Activated CD8-positive, alpha-beta memory T cell treated with anti-CD3 and anti-CD28 coated beads, Interleukin-2, amount 50 U/mL, for 1 hour (primary cell): ENCODE data around the gene RFX2.

Source experiments
- DNase-seq: peaks from one replicate; pipeline ENCODE4 v3.0.0-alpha.2; 2020; ENCODE audit errors: extremely low read depth

RFX2 gene

DNA sequence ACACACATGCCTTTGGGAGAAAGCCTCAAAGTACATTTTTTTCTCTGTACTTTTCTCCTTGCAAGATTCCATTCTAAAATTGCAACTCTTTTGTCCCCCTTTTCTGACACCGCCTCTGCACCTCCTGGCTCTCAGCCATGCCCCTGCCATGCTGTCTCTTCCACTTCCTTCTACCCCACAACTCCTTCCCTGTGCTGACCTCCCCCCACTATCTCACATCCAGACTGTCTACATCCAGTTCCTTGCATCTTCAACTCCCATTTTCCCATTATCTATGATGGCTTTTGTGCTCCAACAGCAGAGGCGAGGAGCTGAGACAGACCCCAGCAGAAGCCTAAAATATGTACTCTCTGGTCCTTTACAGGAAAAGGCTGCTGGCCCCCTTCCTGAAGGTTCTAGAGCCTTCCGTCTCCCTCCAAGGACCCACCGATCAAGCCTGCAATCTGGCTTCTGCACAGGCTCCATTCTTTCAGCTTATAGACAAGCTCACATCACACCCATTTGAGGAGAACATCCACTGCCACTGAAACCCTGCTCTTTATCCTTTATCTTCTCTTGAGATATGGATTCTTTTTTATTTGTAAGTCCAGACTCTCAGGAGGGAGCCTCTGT is 50.2 kb downstream of the RFX2 start:
- no peak for DNase-seq

DNA sequence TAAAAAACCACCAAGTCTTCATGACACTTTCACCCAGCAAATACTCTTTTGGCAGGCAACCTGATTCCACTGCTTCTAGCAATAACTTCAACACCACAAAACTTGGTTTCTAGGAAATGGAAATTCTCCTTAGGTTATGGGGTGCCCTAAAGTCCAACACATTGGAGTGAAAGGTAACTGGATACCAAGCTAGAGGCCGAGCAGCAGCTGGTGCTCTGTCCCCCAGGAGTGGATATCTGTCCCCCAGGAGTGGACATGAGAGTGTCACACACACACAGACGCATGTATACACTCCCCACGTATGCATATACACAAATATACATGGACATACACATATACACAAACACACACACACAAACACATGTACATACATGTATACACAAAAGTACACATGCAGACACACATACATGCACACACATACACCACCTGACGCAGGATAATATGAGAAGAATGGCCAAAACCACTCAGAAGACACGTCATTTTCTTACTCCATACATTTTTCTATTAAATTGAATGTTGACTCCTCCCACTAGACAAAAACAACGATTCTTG is 50.8 kb downstream of the RFX2 start:
- DNase-seq, result no peak

DNA sequence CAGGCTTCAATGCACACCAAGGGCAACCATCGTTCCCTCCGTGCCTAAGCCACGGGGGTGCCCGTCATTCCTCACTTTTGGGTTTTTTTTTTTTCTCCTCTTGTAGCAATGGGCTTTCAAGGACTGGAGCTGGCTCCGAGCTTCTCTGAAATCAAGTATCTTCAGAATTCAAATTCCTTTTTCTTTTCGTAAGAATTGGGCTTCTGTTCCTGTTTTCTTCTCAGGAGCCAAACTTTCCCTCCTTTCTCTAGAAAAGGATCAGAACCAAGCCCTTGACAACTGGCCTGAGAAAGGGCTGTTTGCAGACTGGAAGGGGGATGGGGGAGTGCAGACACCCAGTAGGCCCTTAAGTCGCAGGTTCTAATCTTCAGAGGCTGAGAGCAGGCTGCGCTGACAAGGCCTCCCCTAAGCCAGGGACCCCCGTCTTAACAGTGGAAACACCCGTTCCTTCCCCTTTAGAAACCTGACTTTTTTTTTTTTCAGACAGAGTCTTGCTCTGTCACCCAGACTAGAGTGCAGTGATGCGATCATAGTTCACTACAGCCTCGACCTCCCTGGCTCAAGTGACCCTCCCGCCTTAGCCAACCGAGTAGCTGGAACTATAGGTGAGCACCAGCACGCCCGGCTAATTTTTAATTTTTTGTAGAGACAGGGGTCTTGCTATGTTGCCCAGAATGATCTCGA is 51.6 kb downstream of the RFX2 start:
- no peak for DNase-seq

DNA sequence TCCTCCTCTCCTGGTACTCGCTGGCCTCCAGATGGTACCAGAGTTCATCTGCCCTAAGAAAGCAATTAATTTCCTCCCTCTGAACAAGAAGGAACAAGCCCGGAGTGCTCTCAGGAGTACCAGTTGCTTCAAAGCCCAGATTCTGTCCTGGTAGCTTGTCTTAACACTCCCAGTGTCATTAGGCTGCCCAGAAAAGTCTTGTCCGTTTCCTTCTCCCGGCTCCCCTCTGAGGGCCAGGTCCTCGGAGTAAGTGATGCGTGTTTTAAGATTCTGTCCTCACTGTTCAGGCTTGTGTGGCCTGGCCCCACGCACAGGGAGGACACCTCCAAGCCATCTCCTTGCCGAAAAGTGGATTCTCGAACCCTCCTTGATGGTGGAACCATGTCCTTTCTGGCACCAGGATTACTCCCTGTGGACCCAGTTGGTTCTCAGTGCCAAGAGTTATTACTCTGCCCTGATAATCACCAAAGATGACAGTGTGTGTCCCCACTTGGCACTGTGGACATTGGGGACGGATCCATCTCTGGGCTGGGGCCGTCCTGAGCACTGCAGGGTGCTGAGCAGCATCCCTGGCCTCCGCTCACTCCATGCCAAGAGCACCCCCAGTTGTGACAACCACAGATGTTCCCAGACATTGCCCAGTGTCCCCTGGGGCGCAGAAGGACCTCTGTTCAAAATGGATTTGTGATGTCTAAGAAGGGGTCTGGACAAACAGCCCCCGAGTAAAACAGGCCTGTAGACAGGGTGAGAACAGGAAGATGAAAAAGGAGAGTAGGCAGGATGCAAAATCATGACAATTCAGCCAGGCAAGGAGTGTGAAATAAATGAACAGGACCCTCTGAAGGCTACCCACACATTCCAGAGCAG is 52.4 kb downstream of the RFX2 start:
- DNase-seq, result no peak

DNA sequence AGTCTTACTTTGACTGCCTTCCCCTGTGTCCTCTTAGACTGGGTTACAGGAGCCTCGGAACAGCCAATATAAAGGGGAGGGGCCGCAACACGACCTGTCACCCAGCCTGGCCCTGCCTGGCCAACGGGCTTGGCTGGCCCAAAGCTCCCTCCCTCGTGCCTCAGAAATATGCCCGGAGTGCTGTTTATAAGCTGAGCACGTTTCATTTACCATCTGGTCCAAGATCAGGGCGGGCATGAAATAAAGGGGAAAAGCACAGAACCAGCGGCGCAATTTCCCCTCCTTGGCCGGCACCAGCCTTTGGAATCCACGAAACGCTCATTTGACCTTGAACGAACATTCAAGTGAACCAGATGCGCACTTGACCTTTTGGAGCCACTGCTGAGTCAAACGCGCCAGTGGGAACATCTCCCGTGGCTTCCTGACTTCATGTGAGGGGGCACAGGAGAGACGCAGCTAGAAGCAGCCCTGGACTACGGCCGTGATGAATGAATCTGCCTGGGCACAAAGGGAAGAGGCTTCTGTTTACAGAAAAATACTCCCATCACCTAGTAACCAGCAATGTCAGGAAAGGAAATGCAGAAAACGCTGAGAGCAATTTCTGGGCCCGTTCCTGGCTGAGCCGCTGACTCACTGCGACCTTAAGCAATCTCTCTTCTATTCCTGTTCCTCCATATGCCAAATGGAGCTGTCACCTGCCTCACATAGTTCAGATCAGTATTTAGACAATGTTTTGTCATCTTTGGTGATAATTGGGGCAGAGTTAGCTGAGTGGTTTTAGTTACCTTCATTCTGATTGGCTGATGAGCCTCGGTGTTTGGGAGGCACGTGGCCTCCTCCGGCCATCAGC is 53.3 kb downstream of the RFX2 start:
- no peak for DNase-seq

DNA sequence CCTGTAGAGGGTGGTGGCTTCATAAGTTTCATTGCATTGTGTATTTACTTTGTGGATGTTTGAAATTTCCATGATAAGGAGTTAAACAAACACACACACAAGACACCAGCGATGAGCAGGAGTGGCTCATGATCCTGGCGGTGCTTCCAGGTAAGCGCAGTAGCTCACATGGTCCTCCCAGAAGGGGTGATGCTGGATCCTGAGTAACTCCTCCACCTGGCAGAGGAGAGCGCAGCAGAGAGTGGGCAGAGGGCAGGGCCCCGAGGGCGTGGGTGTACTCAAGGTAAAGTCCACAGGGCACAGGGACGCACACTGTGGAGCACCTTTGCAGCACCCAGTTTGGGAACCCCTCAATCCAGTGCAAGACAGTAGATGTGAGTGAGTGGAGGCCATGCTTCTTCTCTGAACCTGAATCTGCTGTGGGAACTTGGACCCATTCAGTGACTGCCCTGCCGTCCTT is 54.0 kb downstream of the RFX2 start:
- no peak for DNase-seq

DNA sequence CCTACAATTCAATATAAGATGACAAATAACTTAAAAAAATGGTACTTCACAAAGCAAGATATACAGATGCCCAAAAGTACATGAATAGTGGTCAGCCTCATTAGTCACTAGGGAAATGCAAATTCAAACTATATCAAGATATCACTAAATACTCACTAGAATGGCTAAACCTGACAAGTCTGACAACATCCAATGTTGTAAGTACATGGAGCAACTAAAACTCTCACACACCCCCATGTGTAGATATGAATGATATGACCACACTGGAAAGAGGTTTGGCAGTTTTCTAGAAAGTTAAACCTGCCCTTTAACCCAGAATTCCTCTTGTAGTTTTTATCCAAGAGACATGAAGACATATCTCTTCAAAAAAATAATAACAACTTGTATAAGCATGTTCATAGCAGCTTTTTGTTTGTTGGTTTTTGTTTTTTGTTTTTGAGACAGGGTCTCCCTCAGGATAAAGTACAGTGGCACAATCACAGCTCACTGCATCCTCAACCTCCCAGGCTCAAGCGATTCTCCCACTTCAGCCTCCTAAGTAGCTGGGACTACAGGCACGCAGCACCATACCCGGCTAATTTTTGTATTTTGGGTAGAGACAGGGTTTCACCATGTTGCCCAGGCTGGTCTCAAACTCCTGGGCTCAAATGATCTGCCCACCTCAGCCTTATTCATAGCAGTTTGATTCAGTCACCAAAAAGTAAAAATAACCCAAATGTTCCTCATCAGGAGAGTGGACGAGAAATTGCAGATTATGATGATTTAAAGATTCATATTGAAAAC is 55.1 kb downstream of the RFX2 start:
- no peak for DNase-seq

DNA sequence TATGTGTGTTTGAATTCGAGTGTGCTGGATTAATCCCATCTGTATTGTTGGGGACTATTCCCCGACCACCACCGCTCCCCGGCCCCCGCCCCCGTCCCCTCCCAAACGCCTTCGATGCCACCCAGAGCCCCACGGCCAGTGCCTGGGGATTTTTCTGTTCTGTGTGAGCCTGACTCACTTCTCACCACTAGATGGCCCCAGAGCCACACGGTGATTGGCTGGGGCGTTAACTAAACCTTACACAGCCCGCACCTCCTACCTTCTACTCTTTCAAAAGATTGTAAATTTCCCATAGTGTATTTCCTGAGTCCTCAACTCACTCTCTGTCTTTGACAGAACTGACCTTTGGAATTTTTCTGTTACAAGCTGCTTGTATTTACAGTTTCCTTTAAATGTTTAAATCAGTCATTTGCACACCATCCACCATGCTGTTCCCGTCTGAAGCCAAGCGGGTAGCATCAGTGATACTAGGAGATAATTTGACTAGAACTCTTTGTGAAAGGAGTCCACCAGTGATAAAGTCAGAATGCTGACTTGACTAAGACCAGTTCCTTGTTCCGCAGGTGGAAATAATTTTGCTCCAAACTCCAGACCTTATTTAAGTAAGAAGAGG is 61.4 kb downstream of the RFX2 start:
- peak; percentile 48 for DNase-seq

DNA sequence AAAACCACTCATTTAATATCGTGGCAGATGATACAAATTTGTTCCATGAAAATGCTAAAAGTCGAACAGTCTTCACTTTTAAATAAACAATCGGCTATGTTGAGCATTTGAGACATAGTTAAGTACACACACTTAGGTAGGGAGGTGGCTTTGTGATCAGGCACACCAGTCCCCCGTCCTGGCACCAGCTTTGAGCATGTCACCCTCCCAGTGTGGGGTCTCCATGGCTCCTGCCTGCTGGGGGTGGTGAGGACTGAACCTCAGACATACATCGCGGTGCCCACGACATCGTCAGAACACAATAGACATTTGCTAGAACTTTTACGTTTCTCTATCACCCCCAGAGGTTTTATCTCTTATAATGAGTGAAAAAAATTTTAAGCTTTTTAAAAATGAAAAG is 62.0 kb downstream of the RFX2 start:
- DNase-seq, result no peak

DNA sequence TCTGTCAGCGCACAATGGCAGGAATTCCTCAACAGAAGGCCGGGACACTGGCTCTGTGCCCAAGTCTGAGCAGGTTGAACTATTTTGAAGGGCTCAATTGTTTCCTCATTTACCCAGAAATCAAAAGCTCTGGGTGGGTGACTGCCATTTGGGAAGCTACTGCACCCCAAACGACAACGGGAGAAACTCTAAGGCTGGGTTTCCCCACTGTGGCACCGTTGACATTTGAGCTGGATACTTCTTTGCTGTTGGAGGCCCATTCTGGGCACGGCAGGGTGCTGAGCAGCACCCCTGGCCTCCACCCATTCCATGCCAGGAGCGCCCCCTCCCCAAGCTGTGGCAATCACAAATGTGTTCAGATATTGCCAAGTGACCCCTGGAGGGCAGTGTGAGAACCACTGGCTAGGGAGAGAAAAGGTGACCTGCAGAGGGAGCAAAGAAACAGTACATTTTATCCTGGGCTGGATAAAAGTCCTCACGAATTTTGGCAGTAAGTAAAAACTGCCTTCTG is 62.5 kb downstream of the RFX2 start:
- DNase-seq, result no peak

DNA sequence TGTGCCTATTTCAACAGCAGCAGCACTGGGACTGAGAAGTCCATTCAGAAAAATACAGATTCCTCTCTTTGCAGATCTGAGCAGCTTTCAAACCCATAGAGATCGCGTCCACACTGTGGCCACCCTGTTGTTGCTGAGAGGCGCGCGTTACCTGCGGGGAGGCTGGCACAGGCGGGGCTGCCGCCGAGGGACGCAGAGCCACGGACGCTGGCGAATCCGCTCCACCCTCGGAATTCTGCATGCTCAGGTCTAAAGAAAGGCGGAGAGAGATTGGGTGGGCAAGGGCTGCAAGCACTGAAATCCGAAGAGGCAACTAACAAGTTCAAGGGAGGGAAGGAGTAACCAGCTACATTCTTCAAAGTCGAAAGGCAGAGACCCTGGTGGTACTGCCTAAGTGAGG is 63.0 kb downstream of the RFX2 start:
- DNase-seq, result no peak

DNA sequence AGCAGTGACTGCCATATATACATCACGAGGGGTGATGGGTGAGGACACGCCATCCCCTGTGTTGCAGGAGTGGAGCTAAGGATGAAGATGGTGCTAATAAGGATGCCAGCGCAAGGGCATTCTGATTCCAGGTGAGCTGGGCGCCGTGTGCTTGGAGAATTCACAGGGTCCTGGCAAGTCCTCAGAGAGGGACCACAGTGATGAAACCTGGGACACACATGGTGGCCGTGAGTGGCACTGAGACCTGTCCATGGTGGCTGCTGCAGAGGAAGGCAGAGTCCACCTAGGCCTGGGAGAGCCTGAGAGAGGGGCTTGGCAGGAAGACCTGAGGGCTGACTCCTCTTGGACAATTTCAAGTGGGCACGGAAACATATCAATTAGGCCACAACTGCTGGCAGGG is 65.2 kb downstream of the RFX2 start:
- DNase-seq, result no peak

DNA sequence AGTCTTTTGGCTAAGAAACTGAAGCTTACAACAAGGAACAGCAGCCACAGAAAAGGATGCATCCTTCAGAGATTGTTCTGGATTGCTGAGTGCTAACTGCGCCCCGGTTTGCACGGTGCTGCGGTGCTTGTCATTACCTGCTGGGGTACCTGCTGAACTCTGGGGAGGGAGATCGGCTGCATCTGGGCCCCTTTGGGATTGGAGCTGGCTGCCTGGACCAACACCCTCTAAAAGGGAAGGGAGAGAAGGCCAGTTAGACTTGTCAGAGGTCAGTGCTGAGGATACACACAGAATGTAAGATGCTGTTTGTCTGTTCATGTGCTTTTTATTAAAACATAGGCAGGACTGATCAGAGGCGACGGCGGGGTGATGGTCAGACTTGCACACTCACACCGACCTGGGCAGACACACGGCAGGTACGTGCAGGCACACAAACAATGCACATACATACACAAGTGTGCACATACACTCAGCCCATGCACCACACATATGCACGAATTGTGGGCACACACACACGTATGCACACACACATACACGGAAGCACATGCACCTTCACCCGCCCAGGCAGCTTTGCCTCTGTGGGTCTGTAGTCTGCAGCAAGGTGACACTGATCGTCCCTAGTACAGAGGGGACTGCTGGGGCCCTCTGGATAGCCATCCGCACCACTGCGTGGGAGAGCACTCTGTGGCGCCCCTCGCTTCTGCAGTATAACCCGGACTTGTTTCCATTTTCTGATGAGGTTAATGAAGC is 66.1 kb downstream of the RFX2 start:
- no peak for DNase-seq

DNA sequence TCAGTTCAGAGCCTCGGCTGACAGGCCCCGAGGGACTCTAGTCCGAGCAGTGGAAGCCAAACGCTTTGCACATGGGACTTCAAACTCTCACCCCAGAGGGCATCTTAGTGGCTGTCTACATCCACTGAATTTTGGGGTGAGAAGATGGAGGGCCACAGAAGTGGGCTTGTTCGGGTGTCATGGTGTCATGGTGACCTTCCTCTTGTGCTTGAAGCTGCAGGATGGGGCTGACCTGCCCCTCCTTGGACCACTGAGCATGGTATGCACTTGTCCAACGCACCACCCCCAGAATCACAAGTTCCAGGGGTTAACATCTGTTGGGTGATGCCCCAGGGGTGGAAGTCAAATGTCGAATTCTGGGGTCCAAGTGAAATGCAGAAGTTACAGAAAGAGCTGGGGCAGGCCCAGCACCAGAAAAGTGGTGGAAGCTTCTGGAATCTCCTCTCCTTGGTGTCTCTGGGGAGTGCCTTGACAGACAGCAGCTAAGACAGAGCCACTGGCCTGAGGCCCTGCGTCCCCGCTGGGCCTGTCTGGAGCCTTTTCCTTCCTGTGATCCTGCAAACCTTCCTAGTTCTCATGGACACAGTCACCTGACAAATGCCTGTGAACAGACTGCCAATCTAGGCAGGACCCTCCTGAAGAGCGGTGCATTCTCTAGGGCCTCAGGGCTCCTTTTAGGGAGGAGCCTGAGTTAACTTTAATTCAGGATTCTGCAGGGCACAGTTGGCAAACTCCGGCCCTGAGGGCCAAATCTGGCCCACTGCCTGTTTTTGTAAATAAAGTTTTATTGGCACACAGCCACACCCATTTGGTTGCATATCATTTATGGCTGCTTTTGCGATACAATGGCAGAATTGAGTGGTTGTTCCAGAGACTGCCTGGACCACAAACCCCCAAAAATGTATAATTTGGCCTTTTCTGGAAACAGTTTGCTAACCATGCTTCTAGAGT is 67.2 kb downstream of the RFX2 start:
- no peak for DNase-seq

DNA sequence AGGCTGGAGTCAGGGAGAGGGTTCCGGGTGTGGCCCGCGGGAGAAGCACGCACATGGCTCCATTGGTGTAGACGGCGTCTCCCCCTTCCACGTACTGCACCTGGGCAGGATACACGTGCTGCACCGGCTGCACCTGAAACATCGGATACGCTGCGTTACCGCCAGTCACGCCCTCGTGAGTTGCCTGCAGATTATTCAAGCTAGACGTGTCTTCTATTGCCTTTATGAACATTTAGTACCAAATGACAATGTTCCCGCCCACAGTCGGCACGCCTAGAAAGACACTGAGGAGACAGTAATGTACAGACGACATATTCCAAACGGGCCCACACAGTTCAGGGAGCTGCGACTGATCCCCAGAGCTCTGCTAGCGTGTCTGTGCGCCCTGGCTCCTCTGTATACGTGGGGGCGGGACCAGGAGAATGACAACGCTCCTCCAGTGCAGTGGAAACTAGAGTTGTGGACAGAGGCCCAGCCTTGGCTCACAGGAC is 68.3 kb downstream of the RFX2 start:
- no peak for DNase-seq

DNA sequence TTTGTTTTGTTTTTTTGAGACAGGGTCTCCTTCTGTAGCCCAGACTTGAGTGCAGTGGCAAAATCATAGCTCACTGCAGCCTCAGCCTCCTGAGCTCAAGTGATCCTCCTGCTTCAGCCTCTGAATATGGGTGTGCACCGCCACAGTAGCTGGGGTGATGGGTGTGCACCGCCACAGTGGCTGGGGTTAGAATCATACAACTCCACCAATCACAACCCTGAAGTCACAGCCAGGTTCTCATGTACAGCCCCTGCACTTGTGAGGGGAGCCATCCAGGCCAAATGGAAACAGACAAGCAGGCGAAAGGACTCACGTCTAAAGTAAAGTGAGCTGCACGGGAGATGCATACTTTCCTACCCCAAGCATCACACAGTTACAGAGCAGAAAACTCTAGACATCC is 69.2 kb downstream of the RFX2 start:
- no peak for DNase-seq

DNA sequence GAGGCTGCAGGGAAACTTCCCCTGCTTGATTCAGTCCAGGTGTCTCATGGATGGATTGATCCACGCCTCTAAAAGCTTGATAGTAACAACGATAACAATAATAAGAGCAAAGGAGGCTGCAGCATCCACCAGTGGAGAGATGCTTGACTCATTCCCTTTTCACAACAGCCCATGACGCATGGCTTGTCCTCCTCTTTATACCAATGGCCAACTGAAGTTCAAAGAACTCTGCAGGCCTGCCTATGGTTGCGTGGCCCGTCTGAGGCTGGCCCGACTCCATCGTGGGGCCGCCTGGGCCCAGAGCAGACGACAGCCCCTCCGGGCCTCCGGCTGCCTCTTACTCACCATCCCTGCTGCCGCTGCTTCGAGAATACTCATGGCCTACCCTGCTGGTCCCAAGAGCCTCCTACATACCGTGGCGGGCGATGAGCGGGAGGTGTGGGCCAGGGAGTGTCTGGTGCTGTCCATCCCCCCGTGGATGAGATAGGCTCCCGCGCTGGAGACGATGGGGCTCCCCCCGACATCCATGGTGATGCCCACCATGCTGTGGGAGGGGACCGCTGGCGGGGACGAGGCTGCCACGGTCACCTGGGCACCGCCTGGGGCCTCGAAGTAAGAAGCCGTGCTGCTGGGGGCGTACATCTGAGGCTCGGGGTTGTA is 70.6 kb downstream of the RFX2 start:
- no peak for DNase-seq
